ENCODE measurements around the gene TMBIM1.

The TMBIM1 gene

GRCh38 chr2:218310853-218311540 is 18.7 kb upstream of the TMBIM1 start:
- no peak overlapping the region for H3K9ac ChIP-seq (ENCODE audit: low read length)
- H4K20me1 ChIP-seq (ENCODE audit: insufficient read depth, low read length) = no peaks in the 10 kb centered on the region
- no peaks in the 10 kb centered on the region for H3K9me3 ChIP-seq (ENCODE audit: low read length)
- H3K79me2 ChIP-seq (ENCODE audit: insufficient read depth, low read length) = no peaks in the 10 kb centered on the region
- no peak overlapping the region for H3K4me2 ChIP-seq (ENCODE audit: low read length)
- H2AFZ ChIP-seq (ENCODE audit: low read length) = no peak overlapping the region
- H3K9me2 ChIP-seq (ENCODE audit: low read depth, low read length) = no peaks in the 10 kb centered on the region
- no peaks in the 10 kb centered on the region for H3F3A ChIP-seq (ENCODE audit: insufficient read depth, low read length)
- TF ChIP-seq EZH2 (IDR thresholded peaks at IDR 0.05; ENCODE audit: borderline replicate concordance, low read length) (no peak), CTCF (IDR thresholded peaks at IDR 0.05; ENCODE audit: low read length) (no peak)
- peaks cover 4% of the 10 kb centered on the region for H3K4me1 ChIP-seq (ENCODE audit: insufficient read depth, low read length, severe bottlenecking)
- H3K27ac ChIP-seq (ENCODE audit: low read depth, low read length, poor library complexity, severe bottlenecking) = no peak overlapping the region
- H3K27me3 ChIP-seq (ENCODE audit: insufficient read depth, low read length) = no peaks in the 10 kb centered on the region
- H3K4me3 ChIP-seq (ENCODE audit: low read depth, low read length, poor library complexity, severe bottlenecking) = no peak overlapping the region
- no peaks in the 10 kb centered on the region for H3K36me3 ChIP-seq (ENCODE audit: insufficient read depth, low read length)

DNA sequence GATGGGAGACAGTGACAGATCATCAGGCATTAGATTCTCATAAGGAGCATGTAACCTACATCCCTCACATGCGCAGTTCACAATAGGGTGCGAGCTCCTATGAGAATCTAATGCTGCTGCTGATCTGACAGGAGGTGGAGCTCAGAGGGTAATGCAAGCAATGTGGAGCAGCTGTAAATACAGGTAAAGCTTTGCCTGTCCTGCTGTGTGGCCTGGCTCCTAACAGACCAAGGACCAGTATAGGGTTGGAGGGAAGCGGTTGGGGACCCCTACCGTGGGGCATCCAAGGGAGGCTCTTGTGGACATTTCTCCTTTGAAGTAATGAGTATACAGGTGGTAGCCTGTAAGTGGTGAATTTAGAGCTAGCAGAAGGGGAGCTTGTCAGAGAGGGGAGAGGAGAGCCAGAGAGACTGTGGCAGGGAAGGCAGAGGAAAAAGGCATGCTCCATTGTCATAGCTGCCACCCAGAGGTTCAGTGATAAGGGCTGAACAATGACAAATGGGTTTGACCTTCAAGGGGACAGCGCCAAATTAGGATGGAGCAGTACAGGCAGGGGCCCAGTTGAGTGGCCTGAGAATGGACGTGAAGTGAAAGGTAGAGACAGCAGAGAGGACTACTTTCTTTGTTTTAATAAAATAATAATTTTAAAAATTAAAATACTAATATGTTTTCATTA is 15.2 kb upstream of the TMBIM1 start:
- no peak overlapping the region for H2AFZ ChIP-seq (ENCODE audit: low read length)
- H3K4me2 ChIP-seq (ENCODE audit: low read length) = no peak overlapping the region
- H3K9me2 ChIP-seq (ENCODE audit: low read depth, low read length) = no peaks in the 10 kb centered on the region
- no peak overlapping the region for H3K9ac ChIP-seq (ENCODE audit: low read length)
- no peaks in the 10 kb centered on the region for H3K27me3 ChIP-seq (ENCODE audit: insufficient read depth, low read length)
- H3F3A ChIP-seq (ENCODE audit: insufficient read depth, low read length) = no peaks in the 10 kb centered on the region
- no peaks in the 10 kb centered on the region for H4K20me1 ChIP-seq (ENCODE audit: insufficient read depth, low read length)
- H3K36me3 ChIP-seq (ENCODE audit: insufficient read depth, low read length) = no peaks in the 10 kb centered on the region
- H3K4me3 ChIP-seq (ENCODE audit: low read depth, low read length, poor library complexity, severe bottlenecking) = no peak overlapping the region
- no peaks in the 10 kb centered on the region for H3K9me3 ChIP-seq (ENCODE audit: low read length)
- TF ChIP-seq EZH2 (IDR thresholded peaks at IDR 0.05; ENCODE audit: borderline replicate concordance, low read length) = no peak
- TF ChIP-seq CTCF (IDR thresholded peaks at IDR 0.05; ENCODE audit: low read length) = no peak
- H3K79me2 ChIP-seq (ENCODE audit: insufficient read depth, low read length) = no peaks in the 10 kb centered on the region
- H3K4me1 ChIP-seq (ENCODE audit: insufficient read depth, low read length, severe bottlenecking) = peaks cover 5% of the 10 kb centered on the region
- H3K27ac ChIP-seq (ENCODE audit: low read depth, low read length, poor library complexity, severe bottlenecking) = no peak overlapping the region

DNA sequence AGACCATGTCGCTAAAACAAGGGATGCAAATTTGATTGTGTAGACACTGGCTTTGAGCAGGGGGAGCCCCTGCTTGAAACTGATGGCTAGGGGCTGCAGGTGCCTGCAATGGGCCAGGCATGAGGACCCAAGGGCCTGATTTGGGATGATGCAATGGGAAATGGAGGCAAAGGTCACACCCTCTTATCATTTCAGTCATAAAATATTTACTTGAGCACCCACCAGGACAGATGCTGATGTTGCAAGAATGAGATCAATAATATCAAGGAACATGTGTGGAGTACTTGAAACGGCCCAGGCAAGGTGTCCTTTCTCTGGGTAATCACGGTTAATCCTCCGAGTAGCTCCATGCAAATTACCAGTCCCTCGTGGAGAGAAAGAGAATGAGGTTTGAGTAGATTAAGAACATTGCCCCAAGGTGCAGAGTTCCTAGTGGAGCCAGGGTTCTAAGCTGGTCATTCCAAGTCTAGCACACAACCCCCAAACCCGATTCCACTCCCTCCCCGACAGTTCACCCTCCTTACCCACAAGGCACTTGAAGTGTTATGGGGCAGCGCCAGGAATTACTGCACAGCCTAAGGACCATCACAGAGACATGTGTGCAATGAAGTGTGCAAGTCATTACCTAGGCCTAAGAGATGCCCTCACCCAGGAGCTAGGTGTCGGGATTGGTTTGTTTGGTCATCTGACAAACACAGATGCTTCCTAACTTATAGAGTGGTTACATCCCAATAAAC is 14.0 kb upstream of the TMBIM1 start:
- no peak overlapping the region for H3K4me2 ChIP-seq (ENCODE audit: low read length)

More for the DNA sequence above, 14.0 kb upstream of the TMBIM1 start:
- no peaks in the 10 kb centered on the region for H3K27me3 ChIP-seq (ENCODE audit: insufficient read depth, low read length)
- no peak overlapping the region for H3K4me3 ChIP-seq (ENCODE audit: low read depth, low read length, poor library complexity, severe bottlenecking)
- TF ChIP-seq EZH2 (IDR thresholded peaks at IDR 0.05; ENCODE audit: borderline replicate concordance, low read length) = no peak
- no peak for TF ChIP-seq CTCF (IDR thresholded peaks at IDR 0.05; ENCODE audit: low read length)
- no peak overlapping the region for H3K9ac ChIP-seq (ENCODE audit: low read length)
- H3K79me2 ChIP-seq (ENCODE audit: insufficient read depth, low read length) = no peaks in the 10 kb centered on the region
- H2AFZ ChIP-seq (ENCODE audit: low read length) = no peak overlapping the region
- no peak overlapping the region for H3K27ac ChIP-seq (ENCODE audit: low read depth, low read length, poor library complexity, severe bottlenecking)
- H3K36me3 ChIP-seq (ENCODE audit: insufficient read depth, low read length) = no peaks in the 10 kb centered on the region
- peaks cover 5% of the 10 kb centered on the region for H3K4me1 ChIP-seq (ENCODE audit: insufficient read depth, low read length, severe bottlenecking)
- no peaks in the 10 kb centered on the region for H3K9me3 ChIP-seq (ENCODE audit: low read length)
- H3F3A ChIP-seq (ENCODE audit: insufficient read depth, low read length) = no peaks in the 10 kb centered on the region
- H4K20me1 ChIP-seq (ENCODE audit: insufficient read depth, low read length) = no peaks in the 10 kb centered on the region
- H3K9me2 ChIP-seq (ENCODE audit: low read depth, low read length) = no peaks in the 10 kb centered on the region
